CD4-positive, alpha-beta T cell treated with Interferon gamma for 1 hour (primary cell): Measurements from ENCODE around the gene CHRM1.
"Not testable (repeated sequence)": the region's sequence is repeated elsewhere in the genome, so short reads cannot be mapped to it uniquely, and the experiment has no call there.

ENCODE experiments used
- DNase-seq: peaks from one replicate; pipeline ENCODE4 v3.0.0-alpha.2; 2020

Gene CHRM1, protein sequence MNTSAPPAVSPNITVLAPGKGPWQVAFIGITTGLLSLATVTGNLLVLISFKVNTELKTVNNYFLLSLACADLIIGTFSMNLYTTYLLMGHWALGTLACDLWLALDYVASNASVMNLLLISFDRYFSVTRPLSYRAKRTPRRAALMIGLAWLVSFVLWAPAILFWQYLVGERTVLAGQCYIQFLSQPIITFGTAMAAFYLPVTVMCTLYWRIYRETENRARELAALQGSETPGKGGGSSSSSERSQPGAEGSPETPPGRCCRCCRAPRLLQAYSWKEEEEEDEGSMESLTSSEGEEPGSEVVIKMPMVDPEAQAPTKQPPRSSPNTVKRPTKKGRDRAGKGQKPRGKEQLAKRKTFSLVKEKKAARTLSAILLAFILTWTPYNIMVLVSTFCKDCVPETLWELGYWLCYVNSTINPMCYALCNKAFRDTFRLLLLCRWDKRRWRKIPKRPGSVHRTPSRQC

DNA sequence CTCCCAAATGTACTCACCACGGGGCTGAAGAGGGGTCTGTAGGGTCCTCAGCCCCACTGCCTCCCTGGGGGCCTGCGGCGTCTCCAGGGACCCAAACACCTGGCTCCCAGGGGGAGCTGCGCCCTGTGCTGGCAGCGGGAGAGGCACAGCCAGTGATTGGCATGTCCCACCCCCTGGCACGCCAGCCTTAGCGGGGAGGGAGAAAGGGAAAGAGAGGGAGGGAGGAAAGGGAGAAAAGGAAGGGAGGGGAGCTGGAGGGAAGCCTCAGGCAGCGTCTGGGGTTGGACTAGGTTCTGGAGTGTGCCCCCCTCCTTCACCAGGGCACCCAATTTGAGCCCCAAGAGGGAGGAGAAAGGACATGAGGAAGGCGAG is at the start of gene CHRM1:
CHRM1 (minus strand) TSS at position 163 of the 372 bp plus-strand sequence. CDS start 10,263 bp downstream, outside the sequence.
- DNase-seq = no peak

DNA sequence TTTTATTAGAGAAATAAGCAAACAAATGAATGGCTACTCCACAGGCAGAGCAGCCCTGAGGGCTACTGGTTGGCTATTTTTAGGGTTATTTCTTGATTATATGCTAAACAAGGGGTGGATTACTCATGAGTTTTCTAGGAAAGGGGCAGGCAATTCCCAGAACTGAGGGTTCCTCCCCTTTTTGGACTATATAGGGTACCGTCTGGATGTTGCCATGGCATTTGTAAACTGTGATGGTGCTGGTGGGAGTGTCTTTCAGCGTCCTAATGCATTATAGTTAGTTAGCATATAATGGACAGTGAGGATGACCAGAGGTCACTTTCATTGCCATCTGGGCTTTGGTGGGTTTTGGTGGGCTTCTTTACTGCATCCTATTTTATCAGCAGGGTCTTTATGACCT is 44.4 kb upstream of the CHRM1 start:
- DNase-seq = no peak

DNA sequence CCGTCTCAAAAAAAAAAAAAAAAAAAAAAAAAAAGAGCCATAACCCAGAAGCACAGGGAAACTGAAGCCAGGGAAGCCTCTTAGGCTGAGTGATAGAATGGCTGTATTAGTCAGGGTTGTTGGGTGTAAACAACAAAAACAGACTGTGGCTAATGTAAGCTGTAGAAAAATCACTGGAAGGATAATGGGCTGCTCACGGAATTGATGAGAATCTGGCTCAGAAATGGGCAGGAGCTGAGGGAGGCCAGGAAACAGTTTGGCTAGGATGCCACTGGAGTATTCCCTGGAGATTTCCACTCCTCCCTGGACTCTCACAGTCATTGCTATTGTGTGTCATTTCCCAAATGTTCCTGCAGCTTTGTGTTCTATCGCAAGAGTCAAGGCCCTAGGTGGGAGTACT is 41.2 kb upstream of the CHRM1 start:
- DNase-seq = no peak

DNA sequence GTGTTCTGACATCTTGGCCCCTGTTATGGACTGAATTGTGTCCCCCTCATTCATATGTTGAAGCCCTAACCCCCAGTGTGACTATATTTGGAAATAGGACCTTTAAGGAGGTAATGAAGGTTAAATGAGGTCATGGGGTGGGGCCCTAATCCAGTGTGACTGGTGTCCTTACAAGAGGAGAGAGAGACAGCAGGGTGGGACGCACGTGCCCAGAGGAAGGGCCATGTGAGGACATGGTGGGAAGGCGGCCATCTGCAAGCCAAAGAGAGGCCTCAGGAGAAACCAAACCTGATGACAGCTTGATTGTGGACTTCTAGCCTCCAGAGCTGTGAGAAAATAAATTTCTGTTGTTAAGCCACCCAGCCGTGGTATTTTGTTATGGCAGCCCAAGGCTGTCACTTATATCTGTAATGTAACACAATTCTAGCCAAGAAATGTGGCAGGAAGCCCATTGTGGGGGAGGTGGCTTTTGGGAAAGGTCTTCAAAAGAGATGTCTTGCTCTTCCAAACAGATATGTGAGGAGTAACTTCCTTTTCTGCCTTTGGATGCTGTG is 39.9 kb upstream of the CHRM1 start:
- no peak for DNase-seq

DNA sequence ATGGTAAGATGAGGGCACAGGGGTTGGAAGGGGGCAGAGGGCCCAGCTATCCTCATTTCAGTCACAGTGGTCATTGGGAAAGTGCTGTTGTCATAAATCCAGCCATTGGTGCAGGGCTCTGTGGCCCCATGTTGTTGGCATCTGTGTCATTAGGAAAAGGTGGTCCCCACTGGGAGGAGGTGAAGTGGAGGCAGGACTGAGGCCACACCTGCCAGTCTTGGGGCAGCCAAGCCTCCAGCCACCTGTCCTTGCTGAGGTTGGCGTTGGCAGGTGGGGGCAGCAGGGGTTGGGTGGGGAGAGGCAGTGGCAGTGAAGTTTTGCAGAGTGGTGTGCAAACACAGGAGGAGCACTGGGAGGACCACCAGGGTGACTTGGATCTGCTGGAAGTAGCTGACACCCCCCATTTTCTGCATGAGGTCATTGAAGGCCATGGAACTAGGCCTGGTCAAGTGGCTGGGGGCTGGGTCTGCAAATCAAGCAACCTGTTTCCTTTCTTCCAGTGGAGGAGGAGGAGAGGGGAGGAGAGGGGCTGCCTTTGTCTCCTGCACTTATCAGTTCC is 38.3 kb upstream of the CHRM1 start:
- DNase-seq = no peak

DNA sequence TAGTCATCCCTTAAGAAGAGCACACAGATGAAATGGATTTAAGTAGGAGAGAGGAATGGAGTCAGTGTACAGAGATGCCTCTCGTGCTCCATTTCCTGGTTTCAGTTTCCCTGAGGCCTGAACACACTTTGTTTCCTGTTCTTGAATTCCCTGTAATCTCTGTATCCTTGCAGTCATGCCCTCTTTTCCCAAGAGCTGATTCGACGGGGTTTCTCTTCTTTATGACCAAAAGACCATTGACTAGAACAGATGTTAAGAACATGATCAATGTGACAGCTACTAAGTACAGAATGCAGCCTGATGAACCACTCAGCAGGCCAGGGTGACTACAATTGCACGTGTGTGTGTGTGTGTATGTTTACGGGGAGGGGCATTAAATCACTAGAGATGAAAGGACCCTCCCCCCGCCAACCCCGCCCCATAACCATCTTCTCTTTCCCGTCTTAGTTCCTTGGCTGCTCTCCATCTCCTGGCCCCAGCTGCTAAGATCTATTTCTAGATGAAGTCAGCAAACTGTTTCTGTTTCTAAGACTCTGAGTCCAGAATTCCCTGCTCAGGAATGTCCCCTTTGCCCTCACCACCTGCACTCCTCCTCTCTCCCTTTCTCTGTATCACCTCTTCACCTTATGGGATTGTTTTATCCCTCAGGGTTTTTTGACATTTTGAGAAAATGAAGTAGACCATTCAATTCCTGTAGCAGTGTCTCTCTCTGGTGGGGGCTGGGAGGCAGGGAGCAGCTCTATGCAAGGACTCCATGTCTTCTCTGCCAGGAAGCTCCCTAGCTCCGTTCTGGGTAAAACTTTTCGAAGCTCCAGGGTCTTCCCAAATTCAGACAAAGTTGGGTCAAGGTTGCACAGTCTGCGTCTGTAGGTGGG is 37.6 kb upstream of the CHRM1 start:
- no peak for DNase-seq

DNA sequence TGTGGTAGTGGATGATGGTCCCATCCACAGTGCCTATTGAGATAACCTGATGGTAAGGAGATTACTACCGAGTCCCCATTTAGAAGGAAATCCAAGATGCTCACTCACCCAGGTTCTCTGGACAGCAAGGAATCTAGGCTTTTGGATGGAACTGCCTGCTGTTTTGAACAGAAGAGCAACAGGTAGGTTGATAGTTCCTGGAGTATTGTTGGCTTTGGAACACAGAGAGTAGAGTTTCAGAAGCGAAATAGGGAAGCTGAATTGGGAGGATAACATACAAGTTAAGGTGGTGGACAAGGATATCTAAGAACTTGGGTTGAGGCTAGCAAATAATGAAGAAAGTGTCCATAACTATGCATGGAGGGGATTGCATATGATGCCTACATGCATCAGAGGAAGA is 36.0 kb upstream of the CHRM1 start:
- DNase-seq = no peak

DNA sequence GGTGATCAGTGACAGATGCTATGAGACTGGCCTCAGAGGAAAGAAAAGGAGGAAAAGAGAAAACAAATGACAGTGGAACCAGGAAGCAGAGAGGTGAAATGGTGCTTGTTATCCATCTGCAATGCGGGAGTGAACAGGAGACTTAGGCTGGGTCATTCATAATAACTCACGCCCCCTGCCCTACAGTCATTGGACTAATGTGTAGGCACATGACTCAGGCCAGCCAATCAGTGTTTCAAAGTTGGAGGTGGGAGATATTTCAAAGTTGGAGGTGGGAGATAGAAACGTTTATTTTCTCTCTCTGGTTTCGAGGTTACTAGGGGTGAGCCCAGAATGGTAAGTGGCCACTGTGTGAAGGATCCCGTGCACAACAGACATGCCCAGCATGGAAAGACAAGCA is 33.3 kb upstream of the CHRM1 start:
- no peak for DNase-seq

DNA sequence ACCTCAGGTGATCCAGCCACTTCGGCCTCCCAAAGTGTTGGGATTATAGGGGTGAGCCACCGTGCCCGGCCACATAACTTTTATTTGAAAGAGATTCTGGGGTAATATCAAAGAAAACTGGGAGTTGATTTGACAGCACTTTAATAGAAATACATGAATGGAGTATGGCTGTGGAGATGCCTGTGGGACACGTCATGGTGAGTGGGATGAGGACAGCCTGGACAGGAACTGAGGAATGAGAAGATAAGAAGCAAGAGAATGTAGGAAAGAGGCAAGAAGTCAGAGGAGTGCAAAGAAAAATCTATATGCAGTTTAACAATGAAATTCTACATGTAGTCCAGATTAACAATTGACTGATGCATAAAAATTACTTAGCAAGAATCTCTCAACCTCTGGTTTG is 32.6 kb upstream of the CHRM1 start:
- DNase-seq = no peak

DNA sequence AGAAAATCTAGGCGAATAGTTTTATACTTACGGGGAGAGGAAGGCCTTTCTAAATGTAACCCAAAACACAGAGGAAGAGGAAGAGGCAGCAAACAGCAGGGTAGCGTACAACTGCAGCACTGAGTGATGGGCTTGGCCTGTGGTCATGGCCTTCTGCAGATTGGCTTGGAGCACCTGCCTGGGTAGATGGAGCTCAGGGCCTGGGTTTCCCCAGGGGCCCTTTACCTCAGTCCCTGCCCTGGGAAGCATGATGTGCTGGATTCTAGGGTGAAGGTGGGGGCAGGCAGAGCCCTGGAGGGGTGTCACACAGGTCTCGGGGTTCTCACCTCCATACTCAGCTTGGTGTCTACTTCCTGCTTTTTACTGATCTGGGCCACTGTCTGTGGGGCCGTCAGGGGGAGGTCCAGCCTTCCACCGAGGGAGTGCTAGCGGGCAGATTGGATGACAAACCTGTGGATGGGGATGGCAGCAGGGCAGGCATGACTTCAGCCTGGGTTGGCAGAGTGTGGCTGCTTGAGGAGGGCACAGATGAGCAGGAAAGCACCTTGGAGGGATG is 27.7 kb upstream of the CHRM1 start:
- DNase-seq = no peak

DNA sequence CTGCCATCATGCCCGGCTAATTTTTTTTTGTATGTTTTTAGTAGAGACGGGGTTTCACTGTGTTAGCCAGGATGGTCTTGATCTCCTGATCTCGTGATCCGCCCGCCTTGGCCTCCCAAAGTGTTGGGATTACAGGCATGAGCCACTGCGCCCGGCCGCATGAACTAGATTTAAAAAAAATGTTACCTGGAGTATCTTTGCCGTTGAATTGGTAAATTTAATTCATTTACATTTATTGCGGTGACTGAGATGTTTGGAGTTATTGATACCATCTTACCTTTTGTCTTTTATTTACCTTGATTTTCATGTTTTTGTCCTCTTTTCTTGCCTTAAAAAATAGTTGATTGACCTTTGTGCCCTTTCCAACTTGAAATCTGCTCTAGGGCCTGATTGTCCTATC is 24.4 kb upstream of the CHRM1 start:
- DNase-seq = not testable (repeated sequence)

DNA sequence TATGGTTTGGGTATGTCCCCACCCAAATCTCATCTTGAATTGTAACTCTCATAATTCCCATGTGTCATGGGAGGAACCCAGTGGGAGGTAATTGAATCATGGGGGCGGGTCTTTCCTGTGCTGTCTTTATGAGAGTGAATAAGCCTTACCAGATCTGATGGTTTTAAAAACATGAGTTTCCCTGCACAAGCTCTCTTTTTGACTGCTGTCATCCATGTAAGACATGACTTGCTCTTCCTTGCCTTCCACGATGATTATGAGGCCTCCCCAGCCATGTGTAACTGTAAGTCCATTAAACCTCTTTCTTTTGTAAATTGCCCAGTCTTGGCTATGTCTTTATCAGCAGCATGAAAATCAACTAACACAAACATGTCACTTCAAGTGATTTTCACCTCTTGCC is 16.4 kb upstream of the CHRM1 start:
- not testable (repeated sequence) for DNase-seq

DNA sequence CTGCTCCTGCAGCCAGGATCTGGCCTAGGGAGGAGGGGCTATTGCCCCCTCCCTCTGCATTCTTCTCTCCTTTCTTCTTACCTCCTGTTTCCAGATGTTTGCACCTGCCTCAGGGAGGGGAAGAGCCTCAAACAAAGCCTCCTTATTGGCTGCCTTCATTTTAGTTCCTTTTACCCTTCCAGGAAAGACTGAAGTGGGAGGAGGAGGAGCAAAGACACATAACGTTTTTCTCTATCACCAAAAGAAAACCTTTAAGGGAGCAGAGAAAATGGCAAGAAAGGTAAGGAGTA is 13.3 kb upstream of the CHRM1 start:
- DNase-seq = no peak

DNA sequence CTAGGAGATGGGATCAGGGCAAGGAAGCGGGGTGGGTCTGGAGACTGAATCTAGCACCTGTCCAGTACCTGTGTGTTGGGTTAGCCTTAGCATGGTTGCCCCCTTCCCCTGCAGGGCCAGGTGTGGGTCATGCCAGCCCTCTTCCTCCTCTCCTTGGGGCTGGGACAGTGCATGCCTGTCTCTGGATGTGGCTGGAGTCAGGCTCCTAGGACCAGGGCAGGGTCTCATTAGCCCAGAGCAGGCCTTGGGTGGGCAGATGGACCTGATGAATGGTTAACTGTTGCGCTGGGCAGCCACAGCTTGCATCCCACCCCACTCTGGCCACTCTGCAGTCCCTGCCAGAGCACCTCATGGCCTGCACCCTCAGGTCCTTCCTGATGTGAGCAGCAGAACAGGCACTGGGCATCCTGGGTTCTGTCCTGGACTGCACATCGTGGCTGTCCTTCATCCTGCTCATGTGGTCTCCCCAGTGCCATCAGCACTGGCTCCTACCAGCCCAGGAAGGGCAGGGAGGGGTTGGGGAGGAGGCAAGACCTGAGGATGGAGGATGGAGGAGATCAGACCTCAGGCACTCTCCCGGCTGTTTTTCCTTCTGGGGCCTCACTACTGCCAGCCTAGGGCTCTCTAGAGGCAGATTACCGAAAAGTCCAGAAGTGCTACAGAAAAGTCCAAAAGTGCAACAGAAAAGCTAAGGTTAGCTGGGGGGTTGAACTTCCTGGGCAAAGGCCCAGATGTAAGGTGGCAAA is 12.8 kb upstream of the CHRM1 start:
- no peak for DNase-seq

DNA sequence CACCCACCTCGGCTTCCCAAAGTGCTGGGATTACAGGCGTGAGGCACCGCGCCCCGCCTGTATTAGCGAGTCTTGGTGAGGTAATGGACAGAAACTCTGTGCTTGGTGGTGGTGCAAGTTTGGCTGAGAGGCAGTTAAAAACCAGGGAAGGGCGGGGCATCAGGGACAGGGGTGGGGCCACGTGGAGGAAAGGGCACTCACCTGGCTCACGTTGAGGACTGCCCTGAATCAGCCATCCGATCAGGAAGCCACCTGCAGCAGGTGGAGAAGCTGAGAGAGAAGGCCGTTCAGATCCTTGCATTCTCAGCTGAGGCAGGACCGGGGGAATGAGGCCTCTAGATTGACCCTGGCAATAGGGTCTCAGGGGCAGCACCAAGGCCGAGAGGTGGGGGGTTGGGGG is 12.1 kb upstream of the CHRM1 start:
- DNase-seq = no peak

DNA sequence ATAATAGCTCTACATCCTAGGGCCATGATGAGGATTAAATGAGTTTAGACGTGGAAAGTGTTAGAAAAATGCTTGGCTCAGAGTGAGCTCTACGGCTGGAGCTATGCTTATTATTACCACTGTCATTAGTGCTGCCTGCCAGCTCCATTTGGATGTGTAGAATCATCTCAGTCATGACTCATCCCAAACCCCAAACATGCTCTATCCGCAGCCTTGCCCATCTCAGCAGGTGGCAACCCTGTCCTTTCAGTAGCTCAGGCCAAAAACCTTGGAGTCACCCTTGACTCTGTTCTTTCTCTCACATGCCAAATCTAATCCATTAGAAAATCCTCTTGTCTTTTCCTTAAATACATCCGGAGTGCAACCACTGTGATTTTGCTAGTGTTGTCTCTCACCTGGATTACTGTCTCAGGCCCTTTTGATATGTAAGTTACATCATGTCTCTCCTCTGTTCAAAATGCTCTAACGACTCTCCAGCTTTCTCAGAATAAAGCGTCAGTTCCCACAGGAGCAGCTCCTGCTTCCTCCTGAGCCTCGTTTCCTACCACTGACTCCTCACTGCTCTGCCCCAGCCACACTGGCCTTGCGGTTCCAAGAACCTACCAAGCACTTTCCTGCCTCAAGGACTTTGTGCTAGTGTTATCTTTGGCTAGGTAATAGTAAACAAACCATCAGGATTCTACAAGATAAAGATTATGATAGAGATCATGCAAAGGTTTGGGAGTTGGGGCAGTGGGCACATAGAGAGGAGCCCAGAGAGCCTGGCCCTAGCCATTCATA is 10.5 kb upstream of the CHRM1 start:
- no peak for DNase-seq

DNA sequence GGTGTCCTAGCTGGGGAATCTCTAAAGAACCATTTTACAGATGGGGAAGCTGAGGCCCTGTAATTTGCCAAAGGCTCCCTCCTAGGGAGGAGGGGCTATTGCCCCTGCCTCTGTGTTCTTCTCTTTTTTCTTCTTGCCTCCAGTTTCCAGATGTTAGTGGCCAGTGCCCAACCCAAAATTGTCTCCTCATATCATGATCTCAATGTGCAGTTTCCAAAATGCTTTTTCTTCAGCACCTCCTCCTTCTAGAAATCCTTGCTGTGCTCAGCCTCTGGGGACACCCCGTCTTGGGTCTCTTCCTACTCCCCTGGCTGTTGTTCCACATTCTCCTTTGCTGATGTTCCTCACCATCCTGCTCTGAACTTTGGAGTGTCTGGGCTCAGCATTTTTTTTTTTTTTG is 9.5 kb upstream of the CHRM1 start:
- DNase-seq = no peak

DNA sequence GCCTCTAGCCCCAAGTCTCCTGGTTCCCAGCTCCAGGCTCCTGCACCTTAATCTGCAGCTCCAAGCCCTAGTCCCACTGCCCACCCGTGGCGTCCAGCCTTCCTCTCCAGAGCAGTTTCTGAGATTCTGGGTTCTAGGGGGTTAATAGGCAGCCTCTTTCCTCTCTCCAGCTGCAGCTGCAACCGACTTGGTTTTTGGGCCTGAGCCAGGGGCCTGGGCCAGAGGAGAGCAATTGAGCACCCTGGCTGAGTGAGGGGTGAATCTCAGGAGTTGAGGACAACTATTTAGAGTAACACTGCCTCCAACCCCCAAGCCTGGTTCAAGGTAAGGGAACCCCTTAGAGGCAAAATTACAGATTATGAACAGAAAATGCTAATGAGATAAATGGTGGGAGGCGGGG is 9.0 kb upstream of the CHRM1 start:
- DNase-seq = no peak

DNA sequence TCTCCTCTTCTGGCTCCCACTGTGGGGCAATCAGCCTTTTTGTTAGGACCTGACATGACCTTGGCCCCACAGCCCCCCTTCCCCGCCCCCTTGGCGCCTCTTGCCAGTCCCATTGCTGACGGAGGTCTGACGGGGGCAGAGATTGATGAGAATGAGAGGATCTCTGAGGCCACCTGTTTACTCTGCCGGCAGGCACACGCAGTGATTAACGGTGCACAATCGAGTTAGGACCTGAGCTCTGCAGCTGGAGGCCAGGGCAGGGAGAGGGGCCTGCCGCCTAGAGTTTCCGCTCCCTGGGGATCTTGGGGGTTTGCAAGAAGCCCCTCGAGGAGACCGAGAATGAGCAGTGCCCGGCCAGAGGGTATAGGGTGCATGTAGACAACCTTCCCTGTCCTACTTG is 6.8 kb upstream of the CHRM1 start:
- no peak for DNase-seq

DNA sequence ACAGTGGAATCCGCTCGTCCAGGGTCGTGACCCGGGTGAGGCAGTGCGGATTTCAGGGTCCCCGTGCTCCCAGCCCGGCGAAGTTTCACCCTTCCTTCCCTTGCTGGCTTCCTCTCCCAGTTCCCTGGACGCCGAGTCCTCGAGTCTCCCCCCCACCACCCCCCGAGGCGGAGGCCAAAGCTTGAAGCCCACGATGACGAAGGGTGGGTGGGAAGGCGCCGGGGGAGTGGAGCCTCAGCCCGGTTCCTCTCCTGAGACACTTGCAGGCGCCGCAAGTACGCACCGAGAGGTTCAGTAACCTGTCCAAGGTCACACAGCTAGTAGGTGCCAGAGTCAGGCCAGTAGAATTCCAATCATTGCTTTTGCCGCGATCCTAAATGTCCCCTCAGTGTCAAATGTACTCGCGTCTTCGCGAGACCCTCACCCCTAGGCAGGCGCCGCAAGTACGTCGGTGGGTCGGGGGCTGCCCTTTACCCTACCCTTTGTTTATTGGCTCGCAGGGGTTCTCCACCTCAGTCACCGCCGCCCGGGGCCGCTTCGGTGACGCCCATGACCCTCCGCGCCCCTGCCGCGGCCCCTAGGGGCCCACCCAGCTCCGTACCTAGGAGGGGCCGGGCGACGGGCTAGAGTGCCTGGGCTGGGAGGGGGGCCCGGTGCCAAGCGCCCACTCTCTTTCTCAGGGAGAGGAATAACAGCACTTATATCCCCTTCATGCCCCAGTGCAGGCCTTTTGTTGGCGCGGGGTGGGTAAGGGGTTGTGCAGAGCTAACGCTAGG is 5.7 kb upstream of the CHRM1 start:
- DNase-seq = no peak
